HEK293 (cell line): ENCODE measurements around the gene PSAP.

Experiments used
- CTCF ChIA-PET: fragments of 350-600 bp; formaldehyde crosslinking; extraction: SDS; loops from one replicate; lab custom pipeline; 2021; ENCODE audit warnings: antibody characterized with exemption; lab: Yijun Ruan, JAX
- POLR2A ChIA-PET: fragments of 300-600 bp; formaldehyde crosslinking; extraction: SDS; loops from one replicate; lab custom pipeline; 2020; ENCODE audit warnings: antibody characterized with exemption, inconsistent platforms; lab: Yijun Ruan, JAX
- H3K27ac ChIP-seq: fragments of 200-500 bp; sonication (Bioruptor generic); 2 replicates; pipeline ENCODE4 v1.5.1; 2014; ENCODE audit warnings: low read depth, low read length, control low read depth, inconsistent platforms; ENCODE audit errors: extremely low read depth
- H3K36me3 ChIP-seq, 2 experiments: fragments of 200-500 bp in 1 of 2; sonication (Bioruptor generic) in 1 of 2; 1 replicate in 1 of 2; 2 replicates in 1 of 2; pipeline ENCODE4 v1.5.1; 2014 to 2017; ENCODE audit warnings: inconsistent platforms in 2 of 2, low read length in 2 of 2; ENCODE audit not compliant: control insufficient read depth in 2 of 2, insufficient read depth in 1 of 2
- H3K4me1 ChIP-seq: fragments of 200-500 bp; sonication (Bioruptor generic); 2 replicates; pipeline ENCODE4 v1.5.1; 2014; ENCODE audit warnings: mild to moderate bottlenecking, low read length, inconsistent platforms; ENCODE audit not compliant: control insufficient read depth, insufficient read depth
- H3K4me3 ChIP-seq: 2 replicates; pipeline ENCODE4 v1.5.1; 2011; ENCODE audit warnings: low read depth, mild to moderate bottlenecking, control low read depth, low read length, moderate library complexity
- H3K9me3 ChIP-seq: fragments of 200-500 bp; sonication (Bioruptor generic); 2 replicates; pipeline ENCODE4 v1.5.1; 2014; ENCODE audit warnings: low read depth, low read length, inconsistent platforms; ENCODE audit not compliant: control insufficient read depth, insufficient read depth
- KLF9 ChIP-seq: fragments of 450-650 bp; formaldehyde crosslinking; IDR thresholded peaks from 2 replicates; pipeline ENCODE4 v1.5.1; 2016; ENCODE audit warnings: missing biosample characterization, missing genetic modification characterization, low read depth
- ZBTB17 ChIP-seq: fragments of 450-650 bp; formaldehyde crosslinking; IDR thresholded peaks from 2 replicates; pipeline ENCODE4 v1.5.1; 2016; ENCODE audit warnings: missing biosample characterization, missing genetic modification characterization
- ZNF155 ChIP-seq: fragments of 450-650 bp; formaldehyde crosslinking; IDR thresholded peaks from 2 replicates; pipeline ENCODE4 v1.5.1; 2016; ENCODE audit warnings: missing biosample characterization, missing genetic modification characterization
- ZNF18 ChIP-seq: fragments of 450-650 bp; formaldehyde crosslinking; IDR thresholded peaks from 2 replicates; pipeline ENCODE4 v1.5.1; 2016; ENCODE audit warnings: missing biosample characterization, missing genetic modification characterization
- ZNF23 ChIP-seq: fragments of 450-650 bp; formaldehyde crosslinking; IDR thresholded peaks from 2 replicates; pipeline ENCODE4 v1.5.1; 2016; ENCODE audit warnings: missing biosample characterization, missing genetic modification characterization, borderline replicate concordance
- ZNF426 ChIP-seq: fragments of 450-650 bp; formaldehyde crosslinking; IDR thresholded peaks from 2 replicates; pipeline ENCODE4 v1.5.1; 2017; ENCODE audit warnings: missing biosample characterization, missing genetic modification characterization, mild to moderate bottlenecking, inconsistent platforms, moderate library complexity
- ZNF48 ChIP-seq: fragments of 450-650 bp; formaldehyde crosslinking; IDR thresholded peaks from 2 replicates; pipeline ENCODE4 v1.5.1; 2016; ENCODE audit warnings: missing biosample characterization, missing genetic modification characterization
- ZNF514 ChIP-seq: fragments of 450-650 bp; formaldehyde crosslinking; IDR thresholded peaks from 2 replicates; pipeline ENCODE4 v1.5.1; 2016; ENCODE audit warnings: missing biosample characterization, missing genetic modification characterization
- ZNF518A ChIP-seq: fragments of 450-650 bp; formaldehyde crosslinking; conservative IDR thresholded peaks from 2 replicates; pipeline ENCODE4 v1.5.1; 2016; ENCODE audit warnings: low read depth, missing biosample characterization, missing genetic modification characterization
- ZNF521 ChIP-seq: fragments of 450-650 bp; formaldehyde crosslinking; IDR thresholded peaks from 2 replicates; pipeline ENCODE4 v1.5.1; 2017; ENCODE audit warnings: missing biosample characterization, mild to moderate bottlenecking, missing genetic modification characterization
- ZNF529 ChIP-seq: fragments of 450-650 bp; formaldehyde crosslinking; IDR thresholded peaks from 2 replicates; pipeline ENCODE4 v1.5.1; 2017; ENCODE audit warnings: missing genetic modification characterization, missing biosample characterization; ENCODE audit not compliant: insufficient replicate concordance
- ZNF585B ChIP-seq: fragments of 450-650 bp; formaldehyde crosslinking; IDR thresholded peaks from 2 replicates; pipeline ENCODE4 v1.5.1; 2016; ENCODE audit warnings: missing biosample characterization, missing genetic modification characterization
- ZNF664 ChIP-seq: fragments of 450-650 bp; formaldehyde crosslinking; IDR thresholded peaks from 2 replicates; pipeline ENCODE4 v1.5.1; 2016; ENCODE audit warnings: missing biosample characterization, missing genetic modification characterization
- ZNF768 ChIP-seq: fragments of 450-650 bp; formaldehyde crosslinking; IDR thresholded peaks from 2 replicates; pipeline ENCODE4 v1.5.1; 2018; ENCODE audit warnings: missing biosample characterization, mild to moderate bottlenecking, missing genetic modification characterization
- ZSCAN5A ChIP-seq: fragments of 450-650 bp; formaldehyde crosslinking; IDR thresholded peaks from 2 replicates; pipeline ENCODE4 v1.5.1; 2016; ENCODE audit warnings: missing biosample characterization, missing genetic modification characterization
- TF ChIP-seq, protein P1 (sequence below): fragments of 450-650 bp; formaldehyde crosslinking; optimal IDR thresholded peaks from 2 replicates; pipeline ENCODE3; 2016; ENCODE audit warnings: missing biosample characterization, mild to moderate bottlenecking, missing genetic modification characterization
- TF ChIP-seq, protein P2 (sequence below): fragments of 450-650 bp; formaldehyde crosslinking; IDR thresholded peaks from 2 replicates; pipeline ENCODE4 v1.5.1; 2016; ENCODE audit warnings: missing biosample characterization, missing genetic modification characterization, borderline replicate concordance
- TF ChIP-seq, protein P3 (sequence below): fragments of 450-650 bp; formaldehyde crosslinking; IDR thresholded peaks from 2 replicates; pipeline ENCODE4 v1.5.1; 2016; ENCODE audit warnings: missing biosample characterization, missing genetic modification characterization

The PSAP gene

DNA sequence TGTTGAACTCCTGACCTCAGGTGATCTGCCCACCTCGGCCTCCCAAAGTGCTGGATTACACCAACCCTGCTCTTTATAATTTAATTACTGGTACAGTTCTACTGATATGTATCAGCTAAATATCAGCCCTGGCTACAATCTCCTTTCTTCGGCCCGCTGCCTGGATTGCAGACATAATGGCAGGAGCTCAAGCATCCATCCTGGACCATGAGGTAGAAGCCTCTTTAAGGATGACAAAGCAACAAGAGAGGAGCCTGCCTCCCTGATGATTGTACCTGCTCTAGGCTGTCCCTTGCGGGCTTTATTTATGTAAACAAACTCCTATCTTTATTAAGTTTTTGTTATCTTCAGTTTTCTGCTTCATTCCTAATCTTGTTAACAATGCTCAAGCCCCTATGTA lies 5.6 kb upstream of the PSAP start (continued):
- TF ChIP-seq, protein P1, sequence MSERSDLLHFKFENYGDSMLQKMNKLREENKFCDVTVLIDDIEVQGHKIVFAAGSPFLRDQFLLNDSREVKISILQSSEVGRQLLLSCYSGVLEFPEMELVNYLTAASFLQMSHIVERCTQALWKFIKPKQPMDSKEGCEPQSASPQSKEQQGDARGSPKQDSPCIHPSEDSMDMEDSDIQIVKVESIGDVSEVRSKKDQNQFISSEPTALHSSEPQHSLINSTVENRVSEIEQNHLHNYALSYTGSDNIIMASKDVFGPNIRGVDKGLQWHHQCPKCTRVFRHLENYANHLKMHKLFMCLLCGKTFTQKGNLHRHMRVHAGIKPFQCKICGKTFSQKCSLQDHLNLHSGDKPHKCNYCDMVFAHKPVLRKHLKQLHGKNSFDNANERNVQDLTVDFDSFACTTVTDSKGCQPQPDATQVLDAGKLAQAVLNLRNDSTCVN (tag by site-specific recombination): no peak
- TF ChIP-seq ZNF426 (tag by site-specific recombination) (no peak), ZNF664 (tag by site-specific recombination) (no peak), ZNF514 (tag by site-specific recombination) (no peak), KLF9 (no peak), ZNF155 (tag by site-specific recombination) (no peak), ZBTB17 (tag by site-specific recombination) (no peak), ZSCAN5A (no peak), ZNF521 (tag by site-specific recombination) (no peak), ZNF48 (tag by site-specific recombination) (no peak), ZNF585B (tag by site-specific recombination) (no peak), ZNF768 (tag by site-specific recombination) (no peak)
- TF ChIP-seq, protein P2, sequence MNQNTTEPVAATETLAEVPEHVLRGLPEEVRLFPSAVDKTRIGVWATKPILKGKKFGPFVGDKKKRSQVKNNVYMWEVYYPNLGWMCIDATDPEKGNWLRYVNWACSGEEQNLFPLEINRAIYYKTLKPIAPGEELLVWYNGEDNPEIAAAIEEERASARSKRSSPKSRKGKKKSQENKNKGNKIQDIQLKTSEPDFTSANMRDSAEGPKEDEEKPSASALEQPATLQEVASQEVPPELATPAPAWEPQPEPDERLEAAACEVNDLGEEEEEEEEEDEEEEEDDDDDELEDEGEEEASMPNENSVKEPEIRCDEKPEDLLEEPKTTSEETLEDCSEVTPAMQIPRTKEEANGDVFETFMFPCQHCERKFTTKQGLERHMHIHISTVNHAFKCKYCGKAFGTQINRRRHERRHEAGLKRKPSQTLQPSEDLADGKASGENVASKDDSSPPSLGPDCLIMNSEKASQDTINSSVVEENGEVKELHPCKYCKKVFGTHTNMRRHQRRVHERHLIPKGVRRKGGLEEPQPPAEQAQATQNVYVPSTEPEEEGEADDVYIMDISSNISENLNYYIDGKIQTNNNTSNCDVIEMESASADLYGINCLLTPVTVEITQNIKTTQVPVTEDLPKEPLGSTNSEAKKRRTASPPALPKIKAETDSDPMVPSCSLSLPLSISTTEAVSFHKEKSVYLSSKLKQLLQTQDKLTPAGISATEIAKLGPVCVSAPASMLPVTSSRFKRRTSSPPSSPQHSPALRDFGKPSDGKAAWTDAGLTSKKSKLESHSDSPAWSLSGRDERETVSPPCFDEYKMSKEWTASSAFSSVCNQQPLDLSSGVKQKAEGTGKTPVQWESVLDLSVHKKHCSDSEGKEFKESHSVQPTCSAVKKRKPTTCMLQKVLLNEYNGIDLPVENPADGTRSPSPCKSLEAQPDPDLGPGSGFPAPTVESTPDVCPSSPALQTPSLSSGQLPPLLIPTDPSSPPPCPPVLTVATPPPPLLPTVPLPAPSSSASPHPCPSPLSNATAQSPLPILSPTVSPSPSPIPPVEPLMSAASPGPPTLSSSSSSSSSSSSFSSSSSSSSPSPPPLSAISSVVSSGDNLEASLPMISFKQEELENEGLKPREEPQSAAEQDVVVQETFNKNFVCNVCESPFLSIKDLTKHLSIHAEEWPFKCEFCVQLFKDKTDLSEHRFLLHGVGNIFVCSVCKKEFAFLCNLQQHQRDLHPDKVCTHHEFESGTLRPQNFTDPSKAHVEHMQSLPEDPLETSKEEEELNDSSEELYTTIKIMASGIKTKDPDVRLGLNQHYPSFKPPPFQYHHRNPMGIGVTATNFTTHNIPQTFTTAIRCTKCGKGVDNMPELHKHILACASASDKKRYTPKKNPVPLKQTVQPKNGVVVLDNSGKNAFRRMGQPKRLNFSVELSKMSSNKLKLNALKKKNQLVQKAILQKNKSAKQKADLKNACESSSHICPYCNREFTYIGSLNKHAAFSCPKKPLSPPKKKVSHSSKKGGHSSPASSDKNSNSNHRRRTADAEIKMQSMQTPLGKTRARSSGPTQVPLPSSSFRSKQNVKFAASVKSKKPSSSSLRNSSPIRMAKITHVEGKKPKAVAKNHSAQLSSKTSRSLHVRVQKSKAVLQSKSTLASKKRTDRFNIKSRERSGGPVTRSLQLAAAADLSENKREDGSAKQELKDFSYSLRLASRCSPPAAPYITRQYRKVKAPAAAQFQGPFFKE: no peak

DNA sequence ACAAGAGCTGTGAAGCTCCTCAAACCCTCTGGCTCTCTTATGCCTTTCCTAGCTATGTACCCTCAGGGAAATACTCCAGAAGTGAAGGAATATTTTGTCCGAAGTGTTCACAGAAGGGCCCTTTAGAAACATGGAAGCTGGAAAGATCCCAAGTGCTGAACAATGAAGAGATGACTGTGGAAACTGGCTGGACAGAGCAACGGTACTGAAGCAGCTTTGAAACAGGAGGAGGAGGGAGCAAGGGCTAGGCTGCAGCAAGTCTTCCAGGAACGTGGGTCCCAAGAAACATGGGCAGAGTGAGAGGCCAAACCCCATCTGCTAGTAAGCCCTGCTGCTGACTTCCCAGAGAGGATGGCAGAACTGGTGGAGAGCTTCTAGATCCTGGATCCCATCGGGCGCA lies 3.0 kb upstream of the PSAP start:
- ChIA-PET POLR2A (interaction anchor here (0.6 kb wide), 1 partner anchor 33 kb away, joined by 7 read pairs; no protein-coding TSS in a partner anchor), CTCF (interaction anchor here (1.0 kb wide), 1 partner anchor 18 kb away, joined by 5 read pairs; no protein-coding TSS in a partner anchor)
- H3K4me1 ChIP-seq: 0 out of 2 replicates have a peak, but pooled peaks cover 3% of the 10 kb centered on the region
- no peaks in the 10 kb centered on the region for H3K9me3 ChIP-seq
- H3K4me3 ChIP-seq: no peak overlapping the region
- no peaks in the 10 kb centered on the region for H3K36me3 ChIP-seq
- H3K27ac ChIP-seq: no peak overlapping the region
- TF ChIP-seq ZNF529 (tag by site-specific recombination) (no peak), ZNF18 (no peak), ZNF518A (tag by site-specific recombination) (no peak), ZNF155 (tag by site-specific recombination) (no peak), ZNF23 (tag by site-specific recombination) (no peak)
- TF ChIP-seq, protein P3, sequence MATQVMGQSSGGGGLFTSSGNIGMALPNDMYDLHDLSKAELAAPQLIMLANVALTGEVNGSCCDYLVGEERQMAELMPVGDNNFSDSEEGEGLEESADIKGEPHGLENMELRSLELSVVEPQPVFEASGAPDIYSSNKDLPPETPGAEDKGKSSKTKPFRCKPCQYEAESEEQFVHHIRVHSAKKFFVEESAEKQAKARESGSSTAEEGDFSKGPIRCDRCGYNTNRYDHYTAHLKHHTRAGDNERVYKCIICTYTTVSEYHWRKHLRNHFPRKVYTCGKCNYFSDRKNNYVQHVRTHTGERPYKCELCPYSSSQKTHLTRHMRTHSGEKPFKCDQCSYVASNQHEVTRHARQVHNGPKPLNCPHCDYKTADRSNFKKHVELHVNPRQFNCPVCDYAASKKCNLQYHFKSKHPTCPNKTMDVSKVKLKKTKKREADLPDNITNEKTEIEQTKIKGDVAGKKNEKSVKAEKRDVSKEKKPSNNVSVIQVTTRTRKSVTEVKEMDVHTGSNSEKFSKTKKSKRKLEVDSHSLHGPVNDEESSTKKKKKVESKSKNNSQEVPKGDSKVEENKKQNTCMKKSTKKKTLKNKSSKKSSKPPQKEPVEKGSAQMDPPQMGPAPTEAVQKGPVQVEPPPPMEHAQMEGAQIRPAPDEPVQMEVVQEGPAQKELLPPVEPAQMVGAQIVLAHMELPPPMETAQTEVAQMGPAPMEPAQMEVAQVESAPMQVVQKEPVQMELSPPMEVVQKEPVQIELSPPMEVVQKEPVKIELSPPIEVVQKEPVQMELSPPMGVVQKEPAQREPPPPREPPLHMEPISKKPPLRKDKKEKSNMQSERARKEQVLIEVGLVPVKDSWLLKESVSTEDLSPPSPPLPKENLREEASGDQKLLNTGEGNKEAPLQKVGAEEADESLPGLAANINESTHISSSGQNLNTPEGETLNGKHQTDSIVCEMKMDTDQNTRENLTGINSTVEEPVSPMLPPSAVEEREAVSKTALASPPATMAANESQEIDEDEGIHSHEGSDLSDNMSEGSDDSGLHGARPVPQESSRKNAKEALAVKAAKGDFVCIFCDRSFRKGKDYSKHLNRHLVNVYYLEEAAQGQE: peak; percentile 50; the same call in 1 of the 2 replicates
